T follicular helper cell (primary cell): ENCODE measurements around the gene BEX3.
A peak's percentile ranks its signal among the peaks of the same experiment; 100 is the strongest.
"Not testable (repeated sequence)": the region's sequence is repeated elsewhere in the genome, so short reads cannot be mapped to it uniquely, and the experiment has no call there.

ENCODE experiments used
- DNase-seq: peaks from one replicate; pipeline ENCODE4 v3.0.0-alpha.2; 2020; ENCODE audit warnings: low read depth
- total RNA-seq, 2 experiments: gene quantifications; one replicate each; lab custom pipeline; 2026; lab: John Stamatoyannopoulos, UW

The BEX3 gene
- 2.0 to 8.6 reads per million in 2 experiments for total RNA-seq

DNA sequence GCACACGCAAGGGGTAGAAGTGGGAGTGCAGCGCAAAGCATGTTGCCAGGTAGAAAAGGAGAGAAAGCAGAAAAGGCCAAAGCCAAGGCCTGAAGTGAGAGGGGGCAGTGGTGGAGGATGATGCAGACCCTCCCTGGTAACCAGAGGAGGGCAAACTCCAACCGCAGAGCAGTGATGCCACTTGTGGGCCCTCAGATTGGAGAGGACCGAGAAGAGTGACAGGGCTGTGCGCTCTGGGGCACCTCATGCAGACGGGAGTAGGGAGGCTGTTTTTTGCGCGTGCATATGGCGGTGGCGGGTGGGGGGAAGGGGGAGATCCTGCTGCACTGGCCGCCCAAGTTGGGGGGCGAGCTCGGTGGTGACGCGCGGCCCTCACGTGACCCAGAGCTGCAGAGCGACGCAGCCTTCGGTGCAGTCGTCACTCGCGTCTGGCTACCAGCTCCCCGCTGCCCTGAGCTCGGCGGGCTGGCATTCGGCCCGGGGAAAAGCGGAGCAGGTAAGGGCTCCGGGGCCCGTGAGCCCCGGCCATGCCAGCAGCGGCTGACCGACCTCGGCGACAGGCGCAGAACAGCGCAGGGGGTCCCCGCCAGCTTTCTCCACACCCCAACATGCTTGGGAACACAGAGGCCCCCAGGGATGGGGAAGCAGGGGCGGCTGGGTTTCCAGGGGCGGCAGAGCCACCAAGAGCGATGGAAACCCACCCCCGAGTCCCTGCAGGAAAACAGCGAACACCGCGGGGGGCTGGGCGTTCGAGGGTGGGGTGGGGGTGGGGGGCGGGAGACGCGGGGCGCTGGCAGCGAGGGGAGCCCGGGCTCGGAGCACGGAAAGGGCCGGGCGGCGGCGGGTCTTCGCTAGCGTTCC is at the start of gene BEX3:
Gene BEX3 (plus strand): TSS at position 421 of the 861 bp plus-strand sequence. CDS start 984 bp downstream, outside the sequence.
- DNase-seq, result peak; percentile 25

DNA sequence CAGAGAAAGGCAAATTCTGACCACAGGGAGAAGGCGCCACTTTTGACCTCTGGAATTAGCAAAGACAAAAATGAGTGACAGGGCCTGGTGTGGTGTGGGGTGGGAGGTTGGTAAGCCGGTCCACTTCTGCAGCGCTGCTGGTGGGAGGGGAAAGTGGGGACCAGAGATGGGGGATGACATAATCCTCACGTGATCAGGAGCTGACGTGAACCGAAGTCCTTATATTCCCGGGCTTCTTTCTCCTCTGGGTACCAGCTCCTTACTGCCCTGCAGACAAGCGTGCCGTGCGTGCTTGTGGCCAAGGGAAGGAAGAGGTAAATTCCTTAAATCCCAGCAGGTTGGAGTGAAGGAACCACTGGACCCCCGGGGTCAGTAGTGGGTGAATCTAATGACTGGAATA is 46.3 kb upstream of the BEX3 start, which contains the start of gene TCEAL7:
Gene TCEAL7 (plus strand): TSS at position 249 of the 400 bp plus-strand sequence. CDS start 1,165 bp downstream, outside the sequence.
- no peak for DNase-seq

DNA sequence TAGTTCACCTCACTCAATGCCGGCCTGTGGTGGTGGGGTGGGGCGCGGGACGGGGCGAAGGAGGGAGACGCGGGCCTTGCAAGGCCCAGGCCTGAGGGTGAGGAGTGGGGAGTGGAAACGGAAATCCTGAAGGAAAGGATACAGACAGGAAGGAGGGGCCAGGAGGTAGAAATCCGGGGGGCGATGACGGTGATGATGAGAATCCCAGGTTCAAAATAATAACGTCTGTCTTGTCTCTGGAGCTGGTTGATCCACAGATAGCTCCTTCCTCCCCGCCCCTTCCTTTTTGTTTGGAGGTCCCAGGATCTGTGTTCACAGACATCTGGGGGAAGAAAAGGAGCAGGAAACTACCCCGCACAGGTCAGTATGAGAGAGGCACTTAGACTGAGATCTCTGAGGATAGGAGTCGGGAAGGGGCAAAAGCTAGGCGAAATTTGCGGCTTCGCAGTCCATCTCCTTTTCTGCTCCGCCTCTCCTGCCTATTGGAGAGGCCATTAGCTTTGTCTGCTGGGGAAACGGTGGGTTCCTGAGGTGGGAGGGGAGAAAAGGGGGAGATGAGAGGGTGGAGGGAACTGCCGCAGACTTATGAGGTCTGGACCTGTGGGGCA is 45.6 kb upstream of the BEX3 start:
- DNase-seq, result no peak

DNA sequence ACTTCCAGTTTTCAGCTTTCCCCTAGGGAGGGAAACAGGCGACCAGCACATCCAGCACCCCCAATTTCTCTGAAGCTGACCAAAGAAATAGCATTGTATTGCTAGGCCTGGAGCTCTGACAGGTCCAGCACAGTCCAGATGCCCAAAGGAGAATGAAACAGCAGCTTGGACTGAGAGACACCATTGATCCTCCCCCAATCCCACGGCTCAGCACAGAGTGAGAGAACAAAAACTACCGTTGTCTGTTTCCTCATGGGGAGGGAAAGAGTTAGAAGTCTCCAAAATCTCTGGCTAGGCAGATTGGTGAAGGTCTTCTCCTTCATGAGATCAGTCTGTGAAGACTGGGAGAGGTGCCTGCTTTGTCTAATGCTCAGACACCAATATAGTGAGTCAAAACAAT is 37.7 kb upstream of the BEX3 start:
- no peak for DNase-seq

DNA sequence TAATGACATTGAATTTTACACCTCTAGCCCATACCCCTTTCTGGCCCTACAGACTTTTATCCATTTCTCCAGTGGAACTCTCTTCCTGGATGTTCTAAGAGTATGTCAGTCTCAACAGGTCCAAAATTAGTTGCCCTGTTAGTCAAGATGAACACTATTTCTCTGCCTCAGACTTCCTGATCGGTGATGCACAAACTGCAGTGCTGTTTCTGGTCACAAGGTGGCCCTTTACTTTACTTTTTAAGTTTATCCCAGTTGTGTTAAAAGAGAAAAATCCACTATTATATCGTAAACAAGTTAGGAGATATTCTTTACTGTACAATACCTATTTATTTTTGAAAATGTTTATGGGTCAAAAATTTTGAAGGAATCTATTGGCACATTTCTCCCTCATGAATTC is 33.2 kb upstream of the BEX3 start:
- peak; percentile 16 for DNase-seq

DNA sequence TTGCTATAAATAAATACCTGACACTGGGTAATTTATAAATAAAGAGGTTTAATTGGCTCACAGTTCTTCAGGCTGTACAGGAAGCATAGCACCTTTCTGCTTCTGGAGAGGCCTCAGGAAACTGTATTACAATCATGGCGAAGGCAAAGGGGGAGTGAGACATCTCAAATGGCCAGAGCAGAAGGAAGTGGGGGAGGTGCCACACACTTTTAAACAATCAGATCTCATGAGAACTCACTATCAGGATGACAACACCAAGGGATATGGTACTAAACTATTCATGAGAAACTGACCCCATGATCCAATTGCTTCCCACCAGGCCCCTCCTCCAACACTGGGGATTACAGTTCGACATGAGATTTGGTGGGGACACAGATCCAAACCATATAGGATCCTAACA is 31.7 kb upstream of the BEX3 start:
- DNase-seq, result no peak

DNA sequence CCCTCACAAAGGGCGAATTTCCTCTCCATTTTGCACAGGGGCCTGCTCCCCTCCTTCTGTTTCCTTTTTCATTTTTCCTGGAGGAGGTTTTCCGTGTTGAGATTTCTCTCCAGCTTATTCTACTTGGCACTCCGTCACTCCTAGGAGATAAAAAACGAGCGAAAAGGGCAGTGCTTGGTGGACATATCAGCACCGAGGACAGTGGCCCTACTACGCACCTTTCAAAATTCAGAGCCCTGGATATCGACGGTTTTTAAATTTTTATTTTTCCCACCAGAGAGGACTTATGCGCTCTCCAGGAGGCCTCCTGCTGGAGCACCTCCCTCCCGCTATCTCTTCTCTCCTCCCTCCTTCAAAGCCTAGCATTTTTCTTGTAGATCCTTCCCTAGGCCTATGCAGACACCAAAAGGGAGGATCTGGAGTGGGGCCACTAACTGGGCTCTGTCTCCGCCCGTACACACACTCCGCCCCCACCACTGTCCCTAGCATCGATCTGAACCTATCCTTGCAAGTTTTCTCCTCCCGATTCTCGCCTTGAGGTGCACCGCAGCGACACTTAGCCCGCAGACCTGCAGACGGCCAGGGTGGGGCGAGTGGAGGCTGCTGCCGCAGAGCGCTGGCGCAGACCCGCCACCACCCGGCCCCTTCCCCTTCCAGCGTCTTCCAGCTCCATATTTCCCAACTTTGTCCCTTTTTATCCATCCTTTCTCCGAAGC is 28.5 kb upstream of the BEX3 start:
- no peak for DNase-seq

DNA sequence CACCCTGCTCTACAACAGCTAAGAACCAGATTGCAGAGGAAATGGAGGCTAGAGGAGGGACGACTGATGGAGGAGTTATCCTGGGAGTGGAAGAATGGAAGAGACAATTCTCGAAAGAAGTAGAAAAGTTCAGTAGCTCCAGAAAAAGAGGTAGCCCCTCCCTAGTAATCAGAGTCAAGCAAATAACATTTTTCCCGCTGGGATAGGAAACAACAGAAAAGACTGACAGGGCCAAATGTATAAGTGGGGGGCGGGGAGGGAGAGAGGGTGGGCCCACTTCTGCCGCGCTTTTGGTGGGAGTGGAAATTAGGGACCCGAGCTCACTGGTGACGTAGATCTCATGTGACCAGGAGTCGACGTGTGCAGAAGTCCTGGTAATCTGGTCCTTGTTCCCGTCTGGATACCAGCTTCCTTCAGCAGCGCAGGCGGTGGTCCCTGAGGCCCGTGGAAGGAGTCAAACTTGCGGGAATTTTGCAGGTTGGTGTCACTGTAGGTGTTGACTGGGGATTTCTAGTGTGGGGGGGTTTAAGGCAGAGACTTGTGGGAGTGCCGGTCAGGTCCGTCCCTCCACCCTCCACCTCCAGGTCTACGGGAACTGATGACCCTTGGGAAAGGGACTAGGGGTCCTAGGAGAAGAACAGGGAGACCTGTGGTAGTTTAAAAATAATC is 20.1 kb upstream of the BEX3 start, which contains the start of gene TCEAL9:
Gene TCEAL9 (plus strand): TSS at position 377 of the 669 bp plus-strand sequence. CDS start 1,179 bp downstream, outside the sequence.
- DNase-seq, result no peak

DNA sequence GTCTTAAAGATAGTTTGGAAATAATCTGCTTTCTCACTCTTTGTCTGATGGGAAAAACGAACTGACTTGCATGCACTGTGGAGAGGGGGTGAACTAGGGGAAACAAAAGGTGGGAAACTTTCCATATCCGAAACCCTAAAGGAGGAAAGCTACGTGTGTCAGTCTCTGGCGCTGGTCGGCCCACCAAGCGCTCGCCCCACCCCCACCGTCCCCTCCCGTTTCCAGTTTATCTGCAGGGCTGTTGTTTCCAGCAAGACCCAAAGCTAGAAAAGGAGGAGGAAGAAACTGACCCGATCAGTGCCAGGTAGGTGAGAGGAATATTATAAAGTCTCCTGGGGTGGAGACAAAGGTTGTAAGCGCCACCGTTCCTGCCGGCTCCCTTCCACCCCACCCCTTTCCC is 19.5 kb upstream of the BEX3 start:
- DNase-seq, result no peak

DNA sequence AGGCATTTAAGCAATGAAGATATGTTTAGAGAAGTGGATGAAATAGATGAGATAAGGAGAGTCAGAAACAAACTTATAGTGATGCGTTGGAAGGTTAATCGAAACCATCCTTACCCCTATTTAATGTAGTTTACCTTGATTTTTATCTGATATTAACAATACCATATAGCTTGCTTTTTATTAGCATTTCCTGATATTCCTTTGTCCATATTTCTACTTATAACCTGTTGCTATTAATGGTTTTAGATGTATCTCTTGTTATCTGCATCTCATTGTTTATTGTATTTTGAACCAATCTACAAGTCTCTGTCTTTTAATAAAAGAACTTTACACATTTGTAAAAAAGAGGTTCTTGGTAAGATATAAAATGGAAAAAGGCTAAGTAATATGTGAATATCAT is 18.5 kb upstream of the BEX3 start:
- DNase-seq, result no peak

DNA sequence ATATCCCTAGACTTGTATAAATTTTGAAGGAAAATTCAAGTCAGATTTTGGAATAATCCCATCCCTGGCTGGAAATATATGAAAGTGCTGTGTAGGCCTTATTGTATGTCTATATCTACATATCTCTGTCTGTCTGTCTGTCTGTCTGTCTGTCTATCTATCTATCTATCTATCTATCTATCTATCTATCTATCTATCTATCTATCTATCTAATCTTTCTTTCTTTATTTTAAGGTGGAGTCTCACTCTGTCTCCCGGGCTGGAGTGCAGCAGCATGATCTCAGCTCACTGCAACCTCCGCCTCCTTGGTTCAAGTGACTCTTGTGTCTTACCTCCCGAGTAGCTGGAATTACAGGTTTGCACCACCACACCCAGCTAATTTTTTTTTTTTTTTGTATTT is 16.7 kb upstream of the BEX3 start:
- not testable (repeated sequence) for DNase-seq

DNA sequence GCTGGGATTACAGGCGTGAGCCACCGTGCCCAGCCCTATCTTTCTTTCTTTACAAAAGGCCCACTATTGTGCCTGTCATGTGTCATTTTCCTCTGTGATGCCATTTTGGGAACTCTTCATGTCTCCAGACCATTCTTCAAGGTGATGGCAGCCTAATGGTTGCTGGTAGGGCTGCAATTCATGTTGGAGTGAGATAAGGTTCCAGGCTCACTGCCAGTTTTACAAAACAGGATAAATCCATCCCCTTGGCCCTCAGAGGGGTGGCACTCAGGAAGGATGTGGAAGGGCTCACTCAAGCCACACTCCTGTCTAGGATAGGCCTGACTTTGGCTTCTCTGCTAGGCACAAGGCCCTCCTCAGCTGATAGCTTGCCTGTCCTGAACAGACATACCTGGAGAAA is 16.2 kb upstream of the BEX3 start:
- no peak for DNase-seq

DNA sequence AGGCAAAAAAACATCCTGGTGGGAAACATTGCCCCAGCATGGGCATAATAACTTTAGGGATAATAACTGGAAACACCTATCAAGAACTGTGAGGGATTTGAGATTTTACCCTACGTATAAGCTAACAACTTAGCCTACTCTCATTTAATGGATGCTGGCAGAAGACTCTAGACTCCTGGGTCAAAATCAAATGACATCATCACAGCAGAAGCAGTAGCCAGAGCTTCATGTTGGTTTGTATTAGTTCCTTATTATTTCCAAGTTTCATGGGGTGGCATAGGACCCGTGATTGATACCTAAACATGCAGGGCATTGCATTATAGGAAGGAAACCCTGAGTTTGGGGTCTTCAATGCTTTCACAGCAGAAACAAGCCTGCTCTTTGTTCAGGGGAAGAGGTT is 15.4 kb upstream of the BEX3 start:
- no peak for DNase-seq

DNA sequence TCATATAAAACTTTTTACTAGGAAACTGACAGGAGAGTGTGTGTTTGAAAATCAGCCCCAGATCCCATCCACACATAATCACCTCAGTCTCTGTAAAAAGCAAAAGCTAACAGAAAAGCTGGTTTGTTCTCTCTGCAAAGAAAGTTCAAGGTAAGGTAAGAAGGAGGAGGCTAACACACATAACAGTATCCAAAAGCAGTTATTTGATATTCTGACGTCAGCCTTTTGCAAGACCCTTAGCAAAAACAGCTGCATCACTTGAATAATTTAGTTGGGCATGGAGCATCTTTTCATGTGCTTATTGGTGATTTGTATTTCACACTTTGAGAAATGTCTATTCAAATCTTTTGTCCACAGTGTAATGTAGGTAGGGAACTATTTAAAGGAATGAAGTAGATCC is 14.5 kb upstream of the BEX3 start:
- DNase-seq, result no peak

DNA sequence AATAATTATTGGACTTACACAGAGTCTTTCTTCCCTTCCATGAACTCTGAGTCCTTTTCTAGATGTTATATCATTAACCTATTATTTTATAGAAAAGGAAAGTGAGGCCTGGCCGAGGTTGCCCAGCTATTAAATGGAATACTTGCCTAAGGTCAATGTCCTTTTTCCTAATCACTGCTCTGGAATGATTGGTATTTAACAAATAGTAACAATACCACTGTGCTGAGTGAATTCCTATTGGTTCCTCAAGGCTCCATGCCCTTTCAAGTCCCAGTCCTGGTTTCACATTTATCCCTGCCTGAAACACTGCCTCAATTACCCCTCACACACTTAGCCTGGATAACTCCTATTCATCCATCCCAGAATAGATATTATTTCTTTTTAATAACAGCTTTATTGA is 13.9 kb upstream of the BEX3 start:
- no peak for DNase-seq

DNA sequence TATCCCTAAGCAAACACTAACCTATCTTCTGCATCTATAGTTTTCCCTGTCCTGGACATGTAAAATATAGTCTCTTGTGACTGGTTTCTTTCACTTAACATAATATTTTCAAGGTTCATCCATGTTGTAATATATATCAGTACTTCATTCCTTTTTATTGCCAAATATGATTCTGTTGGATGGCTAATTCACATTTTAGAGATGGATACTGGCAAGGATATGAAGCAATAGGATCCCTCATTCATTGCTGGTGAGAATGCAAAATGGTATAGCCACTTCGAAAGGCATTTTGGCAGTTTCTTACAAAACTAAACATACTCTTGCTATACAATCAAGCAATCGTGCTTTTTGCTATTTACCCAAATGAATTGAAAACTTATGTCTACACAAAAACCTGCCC is 13.3 kb upstream of the BEX3 start:
- no peak for DNase-seq

DNA sequence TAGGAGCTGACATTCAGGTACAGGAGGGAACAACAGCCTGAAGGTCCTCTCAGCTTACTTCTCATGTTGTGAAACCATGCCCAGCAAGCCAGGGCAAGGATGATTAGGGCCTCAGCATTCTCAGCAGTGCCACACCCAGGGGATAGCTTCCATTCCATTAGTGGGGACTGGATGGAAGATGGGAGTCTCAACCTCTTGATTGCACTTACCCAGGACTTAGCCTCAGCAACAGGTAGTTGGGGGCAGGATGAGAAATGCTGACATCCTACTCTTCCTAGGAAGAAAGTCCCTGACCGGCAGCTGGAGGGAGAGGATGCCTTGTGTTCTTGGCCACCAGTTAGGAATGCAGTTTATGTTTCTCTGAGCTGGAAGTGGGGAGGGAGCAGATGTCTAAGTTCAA is 8.8 kb upstream of the BEX3 start:
- no peak for DNase-seq

DNA sequence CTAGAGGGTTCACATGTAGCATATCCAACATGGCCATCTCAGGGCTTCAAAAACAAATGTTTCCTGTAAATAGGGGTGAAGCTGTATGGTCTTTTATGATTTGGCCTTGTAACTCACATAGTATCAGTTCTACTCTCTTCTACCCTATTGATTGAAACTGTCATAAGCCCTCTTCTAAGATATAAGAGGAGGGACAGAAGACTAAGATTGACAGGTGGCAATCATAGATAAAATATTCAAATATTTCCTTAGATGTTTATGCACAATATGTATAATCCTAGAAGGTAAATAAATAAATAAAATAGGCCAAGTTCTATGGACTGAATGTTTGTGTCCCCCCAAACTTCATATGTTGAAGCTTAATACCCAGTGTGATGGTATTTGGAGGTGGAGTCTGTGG is 6.9 kb upstream of the BEX3 start:
- no peak for DNase-seq

DNA sequence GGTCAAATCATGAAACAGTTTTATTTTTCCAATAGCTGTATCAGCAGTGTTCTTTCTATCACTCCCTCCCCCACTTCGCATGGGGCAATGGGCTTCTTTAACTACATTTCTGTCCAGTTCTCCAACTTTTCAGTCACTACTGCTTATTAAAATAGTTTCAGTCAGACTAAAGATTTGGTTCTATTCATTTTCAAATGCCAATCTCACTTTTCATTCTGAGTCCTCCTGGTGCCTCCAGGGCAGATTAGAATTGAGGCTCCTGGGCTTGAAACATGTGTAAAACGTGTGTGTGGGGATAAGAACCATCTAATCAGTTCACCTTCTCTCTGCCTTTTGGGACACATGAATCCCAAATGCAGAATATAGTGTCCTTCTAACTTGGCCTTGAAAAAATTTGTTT is 3.5 kb upstream of the BEX3 start:
- DNase-seq, result no peak

DNA sequence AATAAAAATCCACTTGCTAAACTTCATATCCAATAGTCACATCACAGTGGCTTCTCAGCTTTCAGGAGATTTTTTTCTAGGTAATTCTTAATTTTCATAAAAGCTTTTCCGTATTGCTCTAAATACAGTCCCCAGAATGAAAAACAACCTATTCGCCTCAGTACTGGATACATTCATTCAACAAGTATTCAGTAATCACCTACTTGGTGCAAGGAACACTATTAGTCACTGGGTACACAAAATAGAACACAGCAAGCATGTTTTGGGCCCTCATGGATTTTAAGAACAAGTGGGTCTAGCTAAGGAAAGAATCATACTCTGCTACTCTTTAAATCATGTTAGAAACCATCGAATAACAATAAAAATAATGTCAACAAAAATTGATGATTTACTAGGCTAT is 2.8 kb upstream of the BEX3 start:
- no peak for DNase-seq

DNA sequence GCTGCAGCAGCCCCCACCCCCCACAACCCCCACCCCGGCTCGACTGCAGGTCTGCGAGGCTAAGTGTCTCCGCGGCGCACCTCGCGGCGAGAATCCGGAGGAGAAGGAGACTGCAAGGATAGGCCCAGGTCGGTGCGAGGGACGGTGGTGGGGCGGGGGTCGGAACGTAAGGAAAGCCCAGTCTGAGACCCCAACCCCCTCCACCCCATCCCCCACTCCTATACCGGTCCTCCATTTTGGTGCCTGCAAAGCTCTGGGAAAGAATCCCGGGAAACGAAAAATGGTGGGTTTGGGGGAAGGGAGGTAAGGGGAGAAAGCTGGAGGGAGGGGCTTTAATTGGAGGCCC is 614 bp downstream of the BEX3 start:
- DNase-seq, result no peak

DNA sequence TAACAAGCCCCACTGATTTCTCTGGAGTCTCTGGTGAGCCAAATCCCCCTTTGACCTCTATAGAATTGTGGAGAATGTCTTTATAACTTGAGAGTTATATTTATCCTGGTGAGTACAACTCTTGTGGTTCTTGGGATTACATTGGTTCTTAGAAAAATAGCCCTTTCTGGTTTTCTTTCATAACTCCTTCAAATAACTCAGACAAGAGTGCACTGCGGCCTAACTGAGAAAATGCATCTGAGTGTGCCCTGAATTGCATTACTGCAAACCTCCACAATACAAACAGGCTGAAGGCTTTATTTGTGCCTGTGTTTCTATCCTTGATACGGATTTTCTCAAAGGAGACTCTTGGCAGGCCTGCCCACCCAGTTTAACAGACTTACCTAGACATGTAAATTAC is 2.7 kb downstream of the BEX3 start:
- DNase-seq, result no peak
